ENCODE results near the gene SHLD3.

DNA sequence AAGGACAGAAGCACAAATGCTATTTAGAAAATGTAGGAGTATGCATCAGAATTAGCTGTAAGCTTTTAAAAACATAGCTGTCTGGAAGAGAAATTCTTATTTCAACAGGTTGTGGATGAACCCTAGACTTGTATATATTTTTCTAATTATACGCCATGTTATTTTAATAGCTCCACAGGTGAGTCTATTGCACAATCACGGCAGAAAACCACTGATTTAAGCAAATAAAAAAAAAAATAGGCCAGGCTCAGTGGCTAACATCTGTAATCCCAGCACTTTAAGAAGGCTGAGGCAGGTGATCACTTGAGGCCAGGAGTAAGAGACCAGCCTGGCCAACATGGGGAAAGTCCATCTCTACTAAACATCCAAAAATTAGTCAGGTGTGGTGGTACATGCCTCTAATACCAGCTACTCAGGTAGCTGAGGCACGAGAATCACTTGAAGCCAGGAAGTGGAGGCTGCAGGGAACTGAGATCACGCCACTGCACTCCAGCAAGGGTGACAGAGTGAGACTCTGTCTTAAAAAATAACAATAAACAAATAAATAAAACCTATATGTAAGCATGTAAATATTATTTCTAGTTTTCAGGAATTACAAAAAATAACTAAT, 12.4 kb upstream of the SHLD3 start:
- TF ChIP-seq, protein P1, sequence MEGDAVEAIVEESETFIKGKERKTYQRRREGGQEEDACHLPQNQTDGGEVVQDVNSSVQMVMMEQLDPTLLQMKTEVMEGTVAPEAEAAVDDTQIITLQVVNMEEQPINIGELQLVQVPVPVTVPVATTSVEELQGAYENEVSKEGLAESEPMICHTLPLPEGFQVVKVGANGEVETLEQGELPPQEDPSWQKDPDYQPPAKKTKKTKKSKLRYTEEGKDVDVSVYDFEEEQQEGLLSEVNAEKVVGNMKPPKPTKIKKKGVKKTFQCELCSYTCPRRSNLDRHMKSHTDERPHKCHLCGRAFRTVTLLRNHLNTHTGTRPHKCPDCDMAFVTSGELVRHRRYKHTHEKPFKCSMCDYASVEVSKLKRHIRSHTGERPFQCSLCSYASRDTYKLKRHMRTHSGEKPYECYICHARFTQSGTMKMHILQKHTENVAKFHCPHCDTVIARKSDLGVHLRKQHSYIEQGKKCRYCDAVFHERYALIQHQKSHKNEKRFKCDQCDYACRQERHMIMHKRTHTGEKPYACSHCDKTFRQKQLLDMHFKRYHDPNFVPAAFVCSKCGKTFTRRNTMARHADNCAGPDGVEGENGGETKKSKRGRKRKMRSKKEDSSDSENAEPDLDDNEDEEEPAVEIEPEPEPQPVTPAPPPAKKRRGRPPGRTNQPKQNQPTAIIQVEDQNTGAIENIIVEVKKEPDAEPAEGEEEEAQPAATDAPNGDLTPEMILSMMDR (IDR thresholded peaks at IDR 0.05 in 2 of 3, conservative IDR thresholded peaks at IDR 0.05 in 1 of 3; ENCODE audit: insufficient read depth in 2 of 3, low read depth in 1 of 3, low read length in 3 of 3): no peak
- TF ChIP-seq TBP (optimal IDR thresholded peaks at IDR 0.05; ENCODE audit: low read depth, low read length): no peak
- TF ChIP-seq BRCA1 (IDR thresholded peaks at IDR 0.05): no peak
- TF ChIP-seq BRCA1 (CRISPR knock-in tag; IDR thresholded peaks at IDR 0.05): no peak
- TF ChIP-seq, protein P2, sequence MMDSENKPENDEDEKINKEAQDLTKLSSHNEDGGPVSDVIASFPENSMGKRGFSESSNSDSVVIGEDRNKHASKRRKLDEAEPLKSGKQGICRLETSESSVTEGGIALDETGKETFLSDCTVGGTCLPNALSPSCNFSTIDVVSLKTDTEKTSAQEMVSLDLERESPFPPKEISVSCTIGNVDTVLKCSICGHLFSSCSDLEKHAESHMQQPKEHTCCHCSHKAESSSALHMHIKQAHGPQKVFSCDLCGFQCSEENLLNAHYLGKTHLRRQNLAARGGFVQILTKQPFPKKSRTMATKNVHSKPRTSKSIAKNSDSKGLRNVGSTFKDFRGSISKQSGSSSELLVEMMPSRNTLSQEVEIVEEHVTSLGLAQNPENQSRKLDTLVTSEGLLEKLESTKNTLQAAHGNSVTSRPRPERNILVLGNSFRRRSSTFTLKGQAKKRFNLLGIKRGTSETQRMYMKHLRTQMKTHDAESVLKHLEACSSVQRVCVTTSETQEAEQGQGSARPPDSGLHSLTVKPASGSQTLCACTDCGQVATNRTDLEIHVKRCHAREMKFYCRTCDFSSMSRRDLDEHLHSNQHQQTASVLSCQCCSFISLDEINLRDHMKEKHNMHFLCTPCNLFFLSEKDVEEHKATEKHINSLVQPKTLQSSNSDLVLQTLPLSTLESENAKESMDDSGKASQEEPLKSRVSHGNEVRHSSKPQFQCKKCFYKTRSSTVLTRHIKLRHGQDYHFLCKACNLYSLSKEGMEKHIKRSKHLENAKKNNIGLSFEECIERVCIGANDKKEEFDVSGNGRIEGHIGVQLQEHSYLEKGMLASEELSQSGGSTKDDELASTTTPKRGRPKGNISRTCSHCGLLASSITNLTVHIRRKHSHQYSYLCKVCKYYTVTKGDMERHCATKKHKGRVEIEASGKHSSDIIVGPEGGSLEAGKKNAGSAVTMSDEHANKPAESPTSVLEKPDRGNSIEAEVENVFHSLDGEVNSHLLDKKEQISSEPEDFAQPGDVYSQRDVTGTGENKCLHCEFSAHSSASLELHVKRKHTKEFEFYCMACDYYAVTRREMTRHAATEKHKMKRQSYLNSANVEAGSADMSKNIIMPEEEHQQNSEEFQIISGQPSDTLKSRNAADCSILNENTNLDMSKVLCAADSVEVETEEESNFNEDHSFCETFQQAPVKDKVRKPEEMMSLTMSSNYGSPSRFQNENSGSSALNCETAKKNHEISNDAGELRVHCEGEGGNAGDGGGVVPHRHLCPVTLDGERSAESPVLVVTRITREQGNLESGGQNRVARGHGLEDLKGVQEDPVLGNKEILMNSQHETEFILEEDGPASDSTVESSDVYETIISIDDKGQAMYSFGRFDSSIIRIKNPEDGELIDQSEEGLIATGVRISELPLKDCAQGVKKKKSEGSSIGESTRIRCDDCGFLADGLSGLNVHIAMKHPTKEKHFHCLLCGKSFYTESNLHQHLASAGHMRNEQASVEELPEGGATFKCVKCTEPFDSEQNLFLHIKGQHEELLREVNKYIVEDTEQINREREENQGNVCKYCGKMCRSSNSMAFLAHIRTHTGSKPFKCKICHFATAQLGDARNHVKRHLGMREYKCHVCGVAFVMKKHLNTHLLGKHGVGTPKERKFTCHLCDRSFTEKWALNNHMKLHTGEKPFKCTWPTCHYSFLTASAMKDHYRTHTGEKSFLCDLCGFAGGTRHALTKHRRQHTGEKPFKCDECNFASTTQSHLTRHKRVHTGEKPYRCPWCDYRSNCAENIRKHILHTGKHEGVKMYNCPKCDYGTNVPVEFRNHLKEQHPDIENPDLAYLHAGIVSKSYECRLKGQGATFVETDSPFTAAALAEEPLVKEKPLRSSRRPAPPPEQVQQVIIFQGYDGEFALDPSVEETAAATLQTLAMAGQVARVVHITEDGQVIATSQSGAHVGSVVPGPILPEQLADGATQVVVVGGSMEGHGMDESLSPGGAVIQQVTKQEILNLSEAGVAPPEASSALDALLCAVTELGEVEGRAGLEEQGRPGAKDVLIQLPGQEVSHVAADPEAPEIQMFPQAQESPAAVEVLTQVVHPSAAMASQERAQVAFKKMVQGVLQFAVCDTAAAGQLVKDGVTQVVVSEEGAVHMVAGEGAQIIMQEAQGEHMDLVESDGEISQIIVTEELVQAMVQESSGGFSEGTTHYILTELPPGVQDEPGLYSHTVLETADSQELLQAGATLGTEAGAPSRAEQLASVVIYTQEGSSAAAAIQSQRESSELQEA (IDR thresholded peaks at IDR 0.05; ENCODE audit: low read depth): no peak
- TF ChIP-seq HMG20A (CRISPR knock-in tag; conservative IDR thresholded peaks at IDR 0.05): no peak

All from K562 (cell line).